Measurements from ENCODE around the gene CBLB. TPM values are rescaled to one million over a fixed set of nuclear protein-coding genes. Genes with fewer than 3 reads are reported as not detected.

CBLB gene
- total RNA-seq, 1 experiment from 2014 or later, result 26.2 TPM

DNA sequence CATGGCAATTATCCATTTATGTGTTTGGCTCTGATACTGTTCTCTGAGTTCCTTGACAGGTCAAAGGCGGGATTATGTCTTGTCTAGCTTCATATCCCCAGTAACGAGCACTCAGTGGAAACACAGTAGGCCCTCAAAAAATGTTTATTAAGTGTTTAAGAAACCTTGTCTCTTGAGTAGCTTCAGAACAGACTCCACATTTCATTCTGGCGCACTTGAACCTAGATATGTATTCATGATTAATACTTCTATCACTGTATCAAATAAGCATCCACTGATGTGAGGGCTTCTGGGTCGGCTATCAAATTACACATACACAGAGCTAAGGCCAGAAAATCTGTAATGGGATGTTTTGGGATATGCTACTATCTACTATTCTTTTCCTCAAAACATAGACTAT, 4.6 kb downstream of the CBLB start:
- H3K27ac Mint-ChIP-seq (ENCODE audit: unreplicated experiment), result no peak overlapping the region
- TF ChIP-seq, protein P1, sequence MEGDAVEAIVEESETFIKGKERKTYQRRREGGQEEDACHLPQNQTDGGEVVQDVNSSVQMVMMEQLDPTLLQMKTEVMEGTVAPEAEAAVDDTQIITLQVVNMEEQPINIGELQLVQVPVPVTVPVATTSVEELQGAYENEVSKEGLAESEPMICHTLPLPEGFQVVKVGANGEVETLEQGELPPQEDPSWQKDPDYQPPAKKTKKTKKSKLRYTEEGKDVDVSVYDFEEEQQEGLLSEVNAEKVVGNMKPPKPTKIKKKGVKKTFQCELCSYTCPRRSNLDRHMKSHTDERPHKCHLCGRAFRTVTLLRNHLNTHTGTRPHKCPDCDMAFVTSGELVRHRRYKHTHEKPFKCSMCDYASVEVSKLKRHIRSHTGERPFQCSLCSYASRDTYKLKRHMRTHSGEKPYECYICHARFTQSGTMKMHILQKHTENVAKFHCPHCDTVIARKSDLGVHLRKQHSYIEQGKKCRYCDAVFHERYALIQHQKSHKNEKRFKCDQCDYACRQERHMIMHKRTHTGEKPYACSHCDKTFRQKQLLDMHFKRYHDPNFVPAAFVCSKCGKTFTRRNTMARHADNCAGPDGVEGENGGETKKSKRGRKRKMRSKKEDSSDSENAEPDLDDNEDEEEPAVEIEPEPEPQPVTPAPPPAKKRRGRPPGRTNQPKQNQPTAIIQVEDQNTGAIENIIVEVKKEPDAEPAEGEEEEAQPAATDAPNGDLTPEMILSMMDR (IDR thresholded peaks at IDR 0.05; ENCODE audit: unreplicated experiment), result no peak
- intact Hi-C loops (cut with micrococcal nuclease; ENCODE audit: unreplicated experiment), result loop anchor here (10.0 kb wide), 1 partner anchor 179 kb away; no protein-coding TSS in a partner anchor
- H3K4me1 Mint-ChIP-seq (ENCODE audit: low read depth, unreplicated experiment), result peaks cover 13% of the 10 kb centered on the region
- no peaks in the 10 kb centered on the region for H3K9me3 Mint-ChIP-seq (ENCODE audit: low read depth, unreplicated experiment)
- DNase-seq, result no peak
- BruUV-seq (replicated peaks), result no TSS peak
- H3K27me3 Mint-ChIP-seq (ENCODE audit: unreplicated experiment), result no peaks in the 10 kb centered on the region
- peaks cover 25% of the 10 kb centered on the region for H3K36me3 Mint-ChIP-seq (ENCODE audit: insufficient read depth, unreplicated experiment)
- no peak overlapping the region for H3K4me3 Mint-ChIP-seq (ENCODE audit: low read depth, unreplicated experiment)
- CTCF ChIA-PET, result no interaction called here

DNA sequence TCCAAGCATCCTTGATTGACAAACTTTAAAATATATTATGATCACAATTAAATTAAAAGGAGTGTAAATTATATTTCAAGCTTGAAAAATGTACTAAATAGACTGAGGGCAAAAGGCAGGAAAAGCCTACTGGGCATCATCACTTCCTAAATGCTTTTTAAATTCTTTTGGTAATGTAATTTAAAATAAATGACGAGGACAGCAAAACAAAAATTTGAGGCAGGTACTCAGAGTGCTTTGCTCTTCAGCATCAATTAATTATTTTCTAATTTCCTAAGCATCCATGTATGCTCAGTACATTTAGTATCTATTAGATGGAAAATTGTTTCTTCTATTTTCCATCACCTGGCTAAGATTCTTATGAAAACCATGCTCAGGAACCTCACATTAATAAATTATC, 5.2 kb downstream of the CBLB start:
- TF ChIP-seq, protein P1 (IDR thresholded peaks at IDR 0.05; ENCODE audit: unreplicated experiment), result no peak
- H3K36me3 Mint-ChIP-seq (ENCODE audit: insufficient read depth, unreplicated experiment), result peaks cover 19% of the 10 kb centered on the region
- H3K4me3 Mint-ChIP-seq (ENCODE audit: low read depth, unreplicated experiment), result no peak overlapping the region
- no peaks in the 10 kb centered on the region for H3K27me3 Mint-ChIP-seq (ENCODE audit: unreplicated experiment)
- peaks cover 13% of the 10 kb centered on the region for H3K4me1 Mint-ChIP-seq (ENCODE audit: low read depth, unreplicated experiment)
- CTCF ChIA-PET, result no interaction called here
- no peaks in the 10 kb centered on the region for H3K9me3 Mint-ChIP-seq (ENCODE audit: low read depth, unreplicated experiment)
- BruUV-seq (replicated peaks), result no TSS peak
- H3K27ac Mint-ChIP-seq (ENCODE audit: unreplicated experiment), result no peak overlapping the region
- intact Hi-C loops (cut with micrococcal nuclease; ENCODE audit: unreplicated experiment), result loop anchor here (10.0 kb wide), 1 partner anchor 179 kb away; no protein-coding TSS in a partner anchor
- DNase-seq, result no peak

DNA sequence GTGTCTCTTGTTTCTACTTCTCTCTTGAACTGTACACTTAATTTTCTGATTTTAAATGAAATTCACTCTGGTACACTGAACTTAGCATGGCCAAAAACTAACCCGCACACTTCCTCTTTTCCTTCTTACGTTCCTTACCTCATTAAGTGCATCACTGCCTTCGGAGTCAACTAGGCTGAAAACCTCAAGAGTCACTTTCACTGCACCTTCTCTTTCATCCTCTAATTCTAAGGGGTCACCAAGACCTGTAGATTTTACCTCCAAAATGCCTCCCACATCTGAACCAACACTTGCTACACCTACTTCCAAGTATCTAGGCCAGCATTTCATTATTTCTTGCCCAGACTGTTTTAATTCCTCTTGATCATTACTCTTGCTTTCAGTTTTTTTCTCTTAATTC, 6.6 kb downstream of the CBLB start:
- DNase-seq, result no peak
- CTCF ChIA-PET, result no interaction called here
- H3K27me3 Mint-ChIP-seq (ENCODE audit: unreplicated experiment), result no peaks in the 10 kb centered on the region
- H3K4me3 Mint-ChIP-seq (ENCODE audit: low read depth, unreplicated experiment), result no peak overlapping the region
- H3K9me3 Mint-ChIP-seq (ENCODE audit: low read depth, unreplicated experiment), result no peaks in the 10 kb centered on the region
- TF ChIP-seq, protein P1 (IDR thresholded peaks at IDR 0.05; ENCODE audit: unreplicated experiment), result no peak
- BruUV-seq (replicated peaks), result no TSS peak
- intact Hi-C loops (cut with micrococcal nuclease; ENCODE audit: unreplicated experiment), result loop anchor here (10.0 kb wide), 1 partner anchor 177 kb away; no protein-coding TSS in a partner anchor
- H3K36me3 Mint-ChIP-seq (ENCODE audit: insufficient read depth, unreplicated experiment), result peaks cover 5% of the 10 kb centered on the region
- peaks cover 9% of the 10 kb centered on the region for H3K4me1 Mint-ChIP-seq (ENCODE audit: low read depth, unreplicated experiment)
- no peak overlapping the region for H3K27ac Mint-ChIP-seq (ENCODE audit: unreplicated experiment)

DNA sequence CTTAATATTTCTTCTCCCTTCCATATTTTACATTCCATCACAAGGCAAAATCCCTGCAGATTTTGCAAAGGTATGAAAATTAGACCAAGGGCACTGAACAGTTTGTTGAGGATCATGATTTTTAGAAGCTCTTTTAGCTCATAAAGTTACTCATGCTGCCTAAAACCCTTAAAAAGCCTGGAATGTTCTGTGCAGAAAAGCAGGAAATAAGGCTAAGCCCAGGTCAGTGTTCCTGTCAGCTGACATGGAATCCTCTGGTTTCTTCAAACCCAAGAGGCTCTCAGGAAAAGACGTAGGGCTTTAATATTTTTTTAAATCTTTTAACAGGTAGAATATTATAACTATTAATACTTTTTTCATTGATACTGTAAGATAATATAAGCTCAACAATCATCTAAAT, 8.2 kb downstream of the CBLB start:
- TF ChIP-seq, protein P1 (IDR thresholded peaks at IDR 0.05; ENCODE audit: unreplicated experiment), result no peak
- Mint-ChIP-seq H3K4me1 (ENCODE audit: low read depth, unreplicated experiment) (no peaks in the 10 kb centered on the region), H3K27ac (ENCODE audit: unreplicated experiment) (no peak overlapping the region)

More for the DNA sequence above, 8.2 kb downstream of the CBLB start:
- intact Hi-C loops (cut with micrococcal nuclease; ENCODE audit: unreplicated experiment), result loop anchor here (10.0 kb wide), 1 partner anchor 176 kb away; no protein-coding TSS in a partner anchor
- Mint-ChIP-seq H3K27me3 (ENCODE audit: unreplicated experiment) (no peaks in the 10 kb centered on the region), H3K9me3 (ENCODE audit: low read depth, unreplicated experiment) (no peaks in the 10 kb centered on the region), H3K4me3 (ENCODE audit: low read depth, unreplicated experiment) (no peak overlapping the region), H3K36me3 (ENCODE audit: insufficient read depth, unreplicated experiment) (no peaks in the 10 kb centered on the region)
- CTCF ChIA-PET, result interaction anchor here (0.6 kb wide), 1 partner anchor 17 kb away, joined by 4 read pairs; no protein-coding TSS in a partner anchor
- DNase-seq, result no peak
- no TSS peak for BruUV-seq (replicated peaks)
